GM18907 (cell line): ENCODE measurements around the gene FRAT2.

Source experiments
- ATAC-seq: cut with Tn5 transposase; IDR thresholded peaks from one replicate; pipeline ENCODE4 v1.9.1; 2021; ENCODE audit warnings: mild to moderate bottlenecking, moderate library complexity; ENCODE audit not compliant: unreplicated experiment

The FRAT2 gene

DNA sequence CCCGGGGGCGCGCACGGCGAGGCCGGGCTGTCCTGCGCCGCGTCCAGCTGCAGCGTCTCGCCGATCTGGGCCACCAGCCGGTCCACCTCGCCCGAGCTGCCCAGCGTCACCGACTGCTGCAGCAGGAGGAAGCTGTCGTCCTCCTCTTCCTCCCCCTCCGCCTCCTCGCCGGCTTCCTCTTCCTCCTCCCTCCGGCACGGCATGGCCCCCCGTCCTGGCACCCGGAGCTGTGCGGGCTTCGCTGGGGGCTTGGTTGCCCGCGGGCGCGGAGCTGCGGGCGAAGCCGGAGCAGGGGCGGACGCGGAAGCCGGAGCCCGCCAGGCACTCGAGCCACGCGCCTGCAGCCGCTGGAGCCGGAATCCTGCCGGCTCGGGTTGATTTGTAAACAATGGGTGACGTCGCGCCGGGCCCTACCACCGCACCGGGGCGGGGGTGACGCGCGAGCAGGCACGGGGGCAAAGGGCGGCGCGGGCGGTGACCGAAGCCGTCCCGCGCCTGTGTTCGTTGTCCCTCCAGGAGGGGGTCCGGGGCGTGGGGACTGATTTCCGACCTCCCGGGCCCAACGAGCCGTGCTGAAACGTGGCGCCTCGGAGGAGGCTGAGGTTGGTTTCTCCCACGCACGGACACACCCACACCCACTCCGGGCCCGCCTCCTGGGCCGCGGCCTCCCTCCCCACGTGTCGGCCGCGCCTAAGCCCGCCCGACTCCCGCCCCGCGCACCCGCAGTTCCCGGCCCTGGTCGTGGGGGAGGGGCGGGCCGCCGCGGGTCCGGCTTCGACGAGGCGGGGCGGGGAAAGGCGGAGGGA lies at the start of gene FRAT2:
Gene FRAT2, minus strand, starts transcription at position 360 of the 806 bp plus-strand sequence. Its CDS starts 157 bp downstream, at position 203.
- ATAC-seq: peak; percentile 85

- ATAC-seq: no peak
Observed at GRCh38 chr10:97384156-97384555, 49.6 kb upstream of the FRAT2 start.

- ATAC-seq: no peak
Observed at GRCh38 chr10:97383159-97383558, 48.6 kb upstream of the FRAT2 start.

GRCh38 chr10:97381626-97382025 lies 47.1 kb upstream of the FRAT2 start:
- ATAC-seq: no peak

DNA sequence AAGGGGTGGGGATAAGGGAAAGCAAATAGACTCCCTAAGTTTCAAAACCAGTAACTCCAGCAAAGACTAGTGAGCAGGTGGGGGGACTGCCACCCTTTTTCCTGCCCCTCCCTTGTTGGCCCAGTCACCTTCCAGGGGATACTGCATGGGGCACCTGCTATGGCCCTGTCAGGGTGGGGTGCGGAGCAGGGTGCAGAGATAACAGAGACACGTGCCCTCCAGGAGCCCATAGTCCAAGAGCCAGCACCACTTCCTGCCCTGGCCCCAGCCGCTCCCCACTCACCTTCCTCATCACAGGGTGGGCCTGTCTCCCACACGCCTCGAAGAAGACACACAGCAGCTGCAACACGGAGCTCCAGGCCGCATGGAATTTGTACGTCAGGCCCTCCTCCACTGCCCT lies 46.0 kb upstream of the FRAT2 start:
- ATAC-seq: no peak

- no peak for ATAC-seq
Observed at GRCh38 chr10:97378933-97379921, 44.7 kb upstream of the FRAT2 start.

DNA sequence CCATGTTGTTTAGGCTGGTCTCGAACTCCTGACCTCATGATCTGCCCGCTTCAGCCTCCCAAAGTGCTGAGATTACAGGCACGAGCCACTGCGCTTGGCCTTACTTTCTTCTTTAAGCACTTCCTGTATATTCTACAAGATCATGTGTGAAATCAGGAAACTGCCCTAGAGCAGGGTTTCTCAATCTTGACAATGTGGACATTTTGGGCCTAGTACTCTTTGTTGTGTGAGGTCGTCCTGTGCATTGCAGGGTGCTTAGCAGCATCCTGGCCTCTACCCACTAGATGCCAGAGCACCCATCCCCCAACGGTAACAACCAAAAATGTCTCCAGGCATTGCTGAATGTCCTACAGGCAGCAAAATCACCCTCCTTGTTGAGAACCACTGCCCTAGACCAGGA lies 41.9 kb upstream of the FRAT2 start:
- no peak for ATAC-seq

DNA sequence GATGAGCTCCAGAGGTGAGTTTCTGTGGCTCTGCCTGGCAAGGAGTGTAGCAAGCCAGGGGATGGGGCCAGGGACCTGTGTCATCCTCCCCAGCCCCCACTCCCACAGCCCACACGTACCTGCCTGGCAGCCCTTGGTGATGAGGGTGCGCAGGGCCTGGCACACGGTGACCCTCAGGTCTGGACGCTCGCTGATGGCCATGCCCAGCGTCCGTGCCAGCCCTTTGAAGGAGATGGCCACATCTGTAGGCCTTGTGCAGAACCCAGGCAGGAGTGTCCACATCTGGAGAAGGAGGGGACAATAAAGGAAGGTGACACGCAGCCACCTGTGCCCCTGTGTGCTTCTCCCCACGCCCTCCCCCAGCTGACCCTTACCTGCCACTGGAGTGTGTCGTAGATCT lies 38.9 kb upstream of the FRAT2 start:
- ATAC-seq: no peak

- ATAC-seq: no peak
Observed at GRCh38 chr10:97372233-97372875, 37.8 kb upstream of the FRAT2 start.

GRCh38 chr10:97371696-97372095 lies 37.2 kb upstream of the FRAT2 start:
- ATAC-seq: no peak

DNA sequence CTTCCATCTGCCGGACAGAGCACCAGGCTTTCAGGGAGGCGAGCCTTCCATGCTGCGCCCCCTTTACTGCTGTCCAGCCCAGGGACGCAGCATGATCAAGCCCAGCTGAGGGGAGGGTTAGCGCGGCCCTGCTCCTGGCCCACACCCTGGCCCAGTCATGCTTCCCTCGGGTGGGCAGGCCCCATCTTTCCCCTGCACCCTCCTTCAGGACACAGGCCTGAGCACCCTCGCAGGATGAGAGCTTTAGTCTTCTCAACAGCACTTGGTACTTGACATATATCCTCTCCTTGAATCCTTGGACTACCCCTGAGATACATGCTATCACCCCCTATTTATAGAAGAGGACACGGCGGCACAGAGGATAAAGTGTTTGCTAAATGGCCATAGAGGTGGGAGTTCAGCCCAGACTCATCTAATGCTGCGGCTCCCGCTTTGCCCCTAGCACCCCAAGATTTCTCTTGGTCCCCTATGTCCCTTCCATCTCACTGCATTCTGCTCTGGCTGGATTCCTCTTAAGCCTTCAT lies 32.7 kb upstream of the FRAT2 start:
- no peak for ATAC-seq

- ATAC-seq: no peak
Observed at GRCh38 chr10:97366572-97366971, 32.0 kb upstream of the FRAT2 start.

- no peak for ATAC-seq
Observed at GRCh38 chr10:97365761-97366351, 31.3 kb upstream of the FRAT2 start.

GRCh38 chr10:97363071-97363470 lies 28.5 kb upstream of the FRAT2 start:
- ATAC-seq: no peak

DNA sequence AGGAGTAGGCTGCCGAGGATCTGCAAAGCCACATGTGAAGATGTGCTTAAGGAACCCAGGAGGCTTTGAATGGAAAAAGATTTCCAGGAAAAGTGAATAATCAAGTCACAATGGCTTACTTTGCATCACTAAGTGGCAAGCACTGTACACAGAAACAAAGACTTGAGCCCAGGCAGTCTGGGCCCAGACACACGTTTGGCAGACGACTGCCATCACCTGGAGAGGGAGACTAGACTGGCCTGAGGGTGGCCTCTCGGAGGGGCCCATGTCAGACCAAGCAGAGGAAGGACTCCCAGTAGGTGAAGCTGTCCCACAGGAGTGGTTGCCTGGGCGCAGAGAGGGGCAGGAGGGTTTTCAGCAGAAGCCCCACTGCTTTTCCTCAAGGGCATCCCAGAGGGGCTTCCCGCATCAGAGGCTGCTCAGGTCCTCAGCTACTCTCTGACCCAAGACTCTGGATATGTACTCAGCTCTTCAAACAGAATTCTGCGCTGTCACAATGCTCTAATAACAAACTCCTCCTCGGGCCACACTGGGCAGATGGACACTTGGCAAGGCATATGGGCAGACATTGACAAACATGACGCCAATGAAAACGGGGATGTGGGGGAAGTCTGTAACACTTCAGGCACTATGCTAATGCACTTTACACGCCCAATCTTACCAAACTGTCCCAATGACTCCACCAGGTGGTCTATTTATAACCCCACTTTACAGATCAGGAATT lies 27.9 kb upstream of the FRAT2 start:
- no peak for ATAC-seq

- ATAC-seq: no peak
Observed at GRCh38 chr10:97361537-97361901, 27.0 kb upstream of the FRAT2 start.

DNA sequence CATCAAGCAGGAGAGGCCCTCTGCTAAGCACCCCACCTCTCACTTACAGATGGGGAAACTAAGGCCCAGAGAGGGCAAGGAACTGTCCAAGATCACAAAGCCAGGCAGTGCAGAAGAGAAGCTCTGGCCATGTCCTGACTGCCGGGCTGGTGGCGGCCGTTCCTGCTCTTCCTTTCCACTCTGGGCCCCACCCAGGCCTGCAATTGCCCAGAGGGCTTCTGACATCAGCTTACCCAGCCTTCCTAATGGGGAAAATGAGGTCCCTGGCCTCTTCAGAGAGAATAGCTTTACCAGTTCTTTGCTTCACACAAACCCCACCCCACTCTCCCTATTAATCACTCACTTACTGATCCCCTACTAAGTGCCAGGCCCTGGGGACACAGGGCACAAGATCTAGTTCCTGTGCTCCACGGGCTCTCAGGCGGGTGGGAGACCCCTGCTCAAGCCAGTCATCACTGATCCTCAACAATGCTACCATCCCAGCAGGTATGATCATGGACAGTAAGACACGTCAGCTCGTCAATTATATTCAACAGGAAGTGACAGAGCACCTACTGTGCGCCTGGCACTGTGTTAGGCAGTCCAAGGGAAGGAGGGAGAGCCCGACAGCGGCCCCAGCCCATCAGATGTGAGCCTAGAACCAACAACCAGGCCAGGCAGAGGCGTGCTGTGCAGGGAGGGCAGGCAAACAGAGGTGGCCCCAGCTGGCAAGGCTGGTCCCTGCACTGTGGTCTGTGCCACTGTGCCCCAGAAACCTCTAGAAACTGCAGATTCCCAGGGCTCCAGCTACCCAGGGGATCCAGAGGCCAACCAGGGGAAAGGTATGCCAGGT lies 26.4 kb upstream of the FRAT2 start:
- no peak for ATAC-seq

DNA sequence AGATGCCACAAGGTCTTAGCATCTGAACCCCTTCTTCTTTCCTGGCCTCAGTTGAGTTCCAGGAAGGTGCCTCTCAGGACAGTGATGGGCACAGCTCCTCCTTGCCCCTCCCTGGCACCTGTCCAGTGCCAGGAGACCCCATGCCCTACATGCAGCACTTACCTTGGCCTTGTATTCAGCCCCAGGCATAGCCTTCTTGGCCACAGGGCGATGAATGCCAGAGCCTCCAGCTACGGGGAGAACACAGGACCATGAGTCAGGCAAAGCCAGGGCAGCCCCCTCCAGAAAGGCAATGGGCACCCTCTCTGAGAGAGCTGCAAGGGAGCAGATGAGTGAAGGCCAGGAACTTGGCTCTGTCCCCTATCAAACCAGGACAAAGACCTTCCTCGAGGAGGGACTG lies 24.3 kb upstream of the FRAT2 start:
- no peak for ATAC-seq

DNA sequence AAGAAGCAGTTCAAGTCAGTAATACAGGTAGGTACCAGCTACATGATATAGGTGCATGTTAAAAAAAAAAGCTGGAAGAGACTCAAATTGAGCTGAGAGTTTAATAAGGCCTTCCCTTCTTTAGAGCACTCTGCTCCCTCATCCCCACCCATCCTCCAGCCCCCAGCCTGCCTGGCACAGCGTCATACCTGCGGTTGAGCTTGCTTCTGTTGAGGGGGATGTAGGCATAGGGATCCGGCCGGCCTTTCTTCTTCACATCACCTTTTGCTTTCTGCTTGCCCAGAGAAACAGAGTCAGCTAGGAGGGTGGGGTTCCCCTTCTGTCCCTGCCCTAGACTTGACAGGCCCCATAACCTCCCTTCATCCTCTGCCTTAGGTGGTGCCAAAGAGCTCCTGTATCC lies 23.8 kb upstream of the FRAT2 start:
- no peak for ATAC-seq
